Daoy (cell line): ENCODE data around the gene PIF1. TPM values are rescaled to one million over a fixed set of nuclear protein-coding genes. Genes with fewer than 3 reads are reported as not detected.
A peak's percentile ranks its signal among the peaks of the same experiment; 100 is the strongest.

Experiments used
- DNase-seq: peaks from one replicate; pipeline ENCODE4 v3.0.0-alpha.2; 2015; ENCODE audit warnings: low read depth
- total RNA-seq: library from RNA; depleted of rRNA; stranded (reverse); fragments of >200 nt; shearing (Covaris generic); gene quantifications from 2 replicates; pipeline ENCODE4 v1.2.3, GENCODE V29; 2014; rRNA removed

The PIF1 gene
- total RNA-seq, 1 experiment from 2014 or later = 32.9 TPM

DNA sequence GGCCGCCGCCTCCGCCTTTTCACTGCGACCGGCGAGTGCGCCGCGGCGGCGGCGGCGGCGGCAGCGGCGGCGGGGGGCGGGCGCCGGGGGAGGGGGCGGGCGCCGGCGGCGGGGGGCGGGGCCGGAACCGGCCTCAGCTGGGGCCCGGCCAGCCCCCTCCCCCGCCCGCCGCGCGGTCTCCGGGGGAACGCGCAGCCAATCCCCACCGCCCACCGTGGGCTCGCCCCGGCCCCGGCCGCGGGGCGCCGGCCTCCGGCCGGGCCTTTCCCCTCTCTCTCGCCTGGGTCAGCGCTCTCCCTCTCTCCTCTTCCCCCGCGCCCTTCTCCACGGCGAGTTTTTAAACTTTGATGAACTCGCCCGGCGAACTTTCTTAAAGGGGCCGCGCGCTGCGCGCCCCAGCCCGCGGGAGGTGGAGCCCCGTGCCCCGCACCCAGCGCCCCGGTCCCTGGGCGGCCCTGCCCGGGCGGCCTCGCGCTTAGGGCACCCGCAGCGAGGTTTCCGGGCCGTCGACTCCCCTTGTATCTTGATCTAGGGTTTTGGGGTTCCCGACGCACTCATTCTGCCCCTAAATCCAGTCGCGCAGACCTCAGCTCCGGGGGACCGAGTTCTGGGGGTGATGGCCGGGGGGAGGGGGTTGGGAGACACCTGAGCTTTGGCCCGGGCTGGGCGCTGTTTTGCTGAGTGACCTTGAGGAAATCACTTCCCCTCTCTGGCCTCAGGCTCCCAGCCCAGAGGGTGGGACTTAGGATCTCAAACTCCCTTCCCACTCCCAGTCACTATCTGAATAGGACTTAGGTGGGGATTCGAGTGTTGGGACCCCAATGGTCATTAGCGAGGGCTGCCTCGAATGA lies 49.7 kb downstream of the PIF1 start, which contains the start of gene RBPMS2:
TSS of gene RBPMS2 (minus strand) at position 39 of the 851 bp plus-strand sequence. CDS start 270 bp downstream, outside the sequence.
- DNase-seq = peak; percentile 17

DNA sequence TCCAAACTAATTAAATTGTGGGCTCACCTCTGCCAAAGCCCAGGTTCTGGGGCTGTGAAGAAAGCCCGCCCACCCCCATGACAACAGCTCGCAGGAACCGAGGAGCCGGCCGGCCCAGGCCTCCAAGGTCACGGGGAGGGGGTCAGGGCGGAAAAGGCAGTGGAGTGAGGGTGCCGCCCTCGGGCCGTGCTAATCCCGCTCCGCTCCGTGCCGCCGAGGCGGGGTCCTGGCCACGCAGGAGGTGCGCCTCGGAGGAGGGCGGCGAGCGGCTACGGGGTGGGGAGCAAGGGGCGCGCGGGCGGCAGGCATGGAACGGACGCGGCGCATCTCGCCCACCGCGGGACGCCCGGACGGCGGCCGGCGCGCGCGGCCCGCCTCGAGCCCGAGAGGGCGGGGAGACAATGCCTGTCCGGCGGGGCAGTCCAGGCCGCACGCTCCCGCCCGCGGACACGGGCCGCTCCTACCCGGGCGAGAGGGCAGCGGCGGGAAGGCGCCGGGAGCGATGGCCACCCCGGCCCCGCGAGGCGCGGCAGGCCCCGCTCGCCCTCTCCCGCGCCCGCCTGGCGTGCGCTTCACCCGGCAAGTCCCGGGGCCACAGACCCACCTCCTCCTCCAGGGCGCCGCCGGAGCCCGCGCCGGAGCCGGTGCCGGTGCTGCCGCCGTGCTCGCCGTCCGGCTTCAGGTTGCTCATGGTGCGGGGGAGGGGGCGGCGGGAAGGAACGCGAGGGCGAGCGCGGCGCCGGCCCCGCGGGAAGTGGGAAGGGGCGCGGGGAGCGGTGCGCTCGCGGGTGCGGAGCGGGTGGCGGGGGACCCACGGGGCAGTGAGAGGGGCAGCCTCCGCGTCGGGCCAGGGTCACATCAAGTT lies 50.6 kb downstream of the PIF1 start:
- DNase-seq = peak; percentile 38

DNA sequence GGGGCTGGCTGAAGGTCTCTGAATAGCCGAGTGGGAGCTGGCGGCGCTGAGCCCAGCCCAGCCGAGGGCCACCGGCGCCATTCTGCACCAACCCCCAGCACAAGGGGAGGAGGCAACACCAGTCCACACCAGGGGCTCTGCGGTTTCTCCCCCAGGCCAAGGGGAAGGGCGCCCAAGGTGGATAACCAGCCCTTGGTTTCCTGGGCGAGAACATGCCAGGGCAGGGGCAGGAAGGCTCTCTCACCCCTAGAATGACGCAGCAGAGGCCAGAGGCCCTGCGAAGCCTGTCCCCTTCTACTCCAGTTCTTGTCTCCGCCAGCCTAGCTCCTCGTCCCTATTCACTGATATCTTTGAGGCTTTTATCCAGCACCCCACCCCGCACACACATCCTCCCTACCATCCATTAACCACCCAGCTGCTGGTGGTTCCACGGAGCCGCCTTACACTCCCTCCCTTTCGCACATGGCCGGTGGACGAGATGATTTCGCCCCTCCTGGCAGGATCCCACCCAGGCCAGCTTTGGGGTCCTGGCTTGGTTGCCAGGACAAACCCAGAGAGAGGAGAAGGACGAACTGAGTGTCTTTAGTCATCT lies 51.3 kb downstream of the PIF1 start:
- no peak for DNase-seq

DNA sequence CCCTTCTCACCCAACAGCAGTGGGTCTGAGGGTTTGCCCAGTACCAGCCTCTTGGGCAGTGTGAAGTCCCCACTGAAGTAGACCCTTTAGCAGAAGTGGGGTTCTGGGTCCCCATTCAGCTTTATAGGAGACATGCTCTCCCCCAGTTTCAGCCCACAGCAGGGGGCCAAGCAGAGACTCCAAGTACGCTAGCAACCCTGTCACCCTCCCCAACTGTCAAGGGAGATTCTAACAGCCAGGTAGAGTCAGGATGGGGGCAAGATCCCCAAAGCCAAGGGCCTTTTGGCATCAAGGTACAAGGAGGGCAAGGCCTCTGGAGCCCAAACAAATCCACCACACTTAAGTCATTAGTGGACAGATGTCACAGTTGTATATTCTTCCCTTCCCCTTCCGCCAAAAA lies 51.8 kb downstream of the PIF1 start:
- DNase-seq = no peak

DNA sequence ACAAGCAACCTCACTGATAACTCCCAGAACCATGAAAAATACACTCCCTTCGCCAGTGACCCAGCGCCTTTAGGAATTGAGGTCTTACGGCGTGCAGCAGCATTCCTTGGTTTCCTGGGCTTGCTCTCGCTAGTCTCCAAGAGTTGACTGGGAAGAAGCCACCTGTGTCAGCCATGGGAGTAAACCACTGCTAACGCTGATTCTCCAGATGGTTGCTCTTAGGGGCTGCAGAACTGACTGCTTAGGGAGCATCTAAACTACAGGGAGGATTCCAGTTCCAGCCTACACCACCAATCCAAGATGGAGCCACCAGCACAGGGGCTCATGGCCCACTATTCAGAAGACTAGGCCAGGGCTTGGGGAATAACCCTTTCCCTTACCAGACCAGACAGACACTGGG lies 52.5 kb downstream of the PIF1 start:
- no peak for DNase-seq

DNA sequence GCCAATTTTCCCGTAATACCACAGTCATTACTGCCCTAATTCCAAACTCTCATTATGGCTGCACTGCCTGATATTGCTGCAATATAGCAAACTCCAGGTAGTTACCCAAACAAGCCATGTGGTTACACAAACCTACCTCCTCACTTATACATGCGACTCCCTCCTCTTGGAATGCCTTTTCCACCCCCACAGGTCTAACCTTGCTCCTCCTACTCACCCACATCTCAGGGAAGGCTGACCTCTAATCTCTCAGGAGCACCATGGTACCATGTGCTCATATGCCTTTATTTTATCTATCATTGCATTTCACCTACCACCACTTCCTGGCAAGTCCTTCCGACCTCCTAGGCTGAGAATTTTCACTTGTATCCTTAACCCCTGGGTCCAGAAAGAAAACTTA lies 53.0 kb downstream of the PIF1 start:
- no peak for DNase-seq

DNA sequence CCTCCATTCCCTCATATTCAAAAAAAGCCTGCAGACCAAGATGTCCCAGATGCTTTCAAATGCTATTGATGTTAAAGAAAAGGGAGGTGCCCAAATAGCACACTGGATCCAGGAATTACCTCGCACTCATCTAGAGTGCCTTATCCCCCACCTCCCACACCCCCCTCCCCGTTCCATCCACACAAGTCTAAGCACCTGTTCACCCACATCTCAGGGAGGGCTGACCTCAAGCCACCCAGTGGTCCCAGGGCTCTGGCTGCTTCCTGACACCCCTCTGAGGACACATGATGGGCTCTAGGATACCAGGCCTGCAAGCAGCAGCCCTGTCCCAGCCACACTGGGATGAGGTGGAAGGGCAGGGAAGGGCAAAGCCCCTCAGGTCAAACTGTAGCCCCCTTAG lies 54.8 kb downstream of the PIF1 start:
- no peak for DNase-seq

DNA sequence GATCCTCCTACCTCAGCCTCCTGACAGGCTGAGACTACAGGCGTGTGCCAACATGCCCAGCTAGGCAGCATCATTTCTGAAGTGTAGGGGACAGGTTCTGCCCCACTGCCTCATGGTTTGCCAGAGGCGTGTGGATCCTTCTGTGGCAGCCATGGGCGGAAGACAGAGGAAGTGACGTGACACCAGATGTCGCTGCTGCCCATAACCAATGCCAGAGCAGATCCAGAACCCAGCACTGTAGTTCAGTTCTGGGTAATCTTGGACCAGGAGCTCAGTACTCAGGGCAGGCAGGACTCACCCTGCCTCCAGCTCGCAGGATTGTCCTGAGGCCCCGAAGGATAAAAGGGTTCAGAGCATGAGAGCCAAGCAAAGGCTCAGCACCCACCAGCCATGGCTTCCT lies 58.2 kb downstream of the PIF1 start:
- DNase-seq = no peak

DNA sequence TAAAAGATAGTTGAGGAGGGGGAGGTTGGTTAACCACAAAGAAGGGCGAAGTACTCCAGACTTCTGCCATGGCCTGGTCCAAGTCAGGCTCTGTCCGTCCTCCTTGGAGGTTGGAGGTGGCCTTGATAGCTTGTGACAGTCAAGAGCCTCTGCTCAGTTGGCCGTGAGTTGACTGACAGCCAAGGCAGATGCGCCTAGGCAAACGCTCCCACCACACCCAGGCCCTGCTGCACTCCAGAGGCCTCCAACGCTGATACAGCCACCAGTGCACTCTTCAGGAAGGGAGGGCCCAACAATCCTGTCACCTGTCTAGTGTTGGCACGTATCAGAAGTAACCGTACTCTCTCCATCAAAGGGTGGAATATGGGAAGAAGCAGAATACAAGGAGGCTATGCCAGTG lies 59.4 kb downstream of the PIF1 start:
- DNase-seq = no peak

Other genes starting within 250 kb of the PIF1 start
- 0.06 TPM in 1 of 2 replicates, not detected in the other for gene RBPMS2, start 50.1 kb downstream of the PIF1 start, total RNA-seq
- gene PLEKHO2, start 16.3 kb upstream of the PIF1 start, total RNA-seq = 8.7 and 10.7 TPM in 2 replicates
- 1.5 and 1.8 TPM in 2 replicates for gene ANKDD1A, start 86.3 kb upstream of the PIF1 start, total RNA-seq
- 43.5 and 49.9 TPM in 2 replicates for gene SPG21, start 164.3 kb upstream of the PIF1 start, total RNA-seq
- 15.9 and 17.8 TPM in 2 replicates for gene MTFMT, start 204.0 kb upstream of the PIF1 start, total RNA-seq
- gene SLC51B, start 219.7 kb upstream of the PIF1 start, total RNA-seq = not detected in 2 replicates
- 1.5 and 1.6 TPM in 2 replicates for gene RASL12, start 242.3 kb upstream of the PIF1 start, total RNA-seq